Measurements from ENCODE around the gene SERP1.
"Not testable (repeated sequence)": the region's sequence is repeated elsewhere in the genome, so short reads cannot be mapped to it uniquely, and the experiment has no call there.

The SERP1 gene

DNA sequence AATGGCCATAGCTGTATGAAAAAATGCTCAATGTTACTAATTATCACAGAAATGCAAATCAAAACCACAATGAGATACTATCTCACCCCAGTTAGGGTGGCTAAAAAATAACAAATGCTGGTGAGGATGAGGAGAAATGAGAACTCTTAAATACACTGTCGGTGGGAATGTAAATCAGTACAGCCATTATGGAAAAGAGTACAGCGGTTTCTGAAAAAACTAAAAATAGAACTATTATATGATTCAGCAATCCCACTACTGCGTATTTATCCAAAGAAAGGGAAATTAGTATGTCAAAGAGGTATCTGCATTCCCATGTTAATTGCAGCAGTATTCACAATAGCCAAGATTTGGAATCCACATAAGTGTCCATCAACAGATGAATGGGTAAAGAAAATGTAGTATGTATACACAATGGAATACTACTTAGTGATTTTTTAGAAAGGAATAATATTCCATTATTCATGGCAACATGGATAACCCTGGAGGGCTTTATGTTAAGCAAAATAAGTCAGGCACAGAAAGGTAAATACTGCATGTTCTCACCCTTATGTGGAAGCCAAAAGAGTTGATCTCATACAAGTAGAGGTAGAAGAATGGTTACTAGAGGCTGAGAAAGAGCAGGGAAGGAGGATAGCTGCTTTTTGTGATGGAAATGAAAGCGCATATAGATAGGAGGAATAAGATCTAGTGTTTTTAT lies 35.0 kb downstream of the SERP1 start:
- no peak overlapping the region for H3K4me3 ChIP-seq (ENCODE audit: control insufficient read depth, low read depth, low read length)
- no peak for DNase-seq (ENCODE audit: low read depth)
- TF ChIP-seq CTCF (conservative IDR thresholded peaks at IDR 0.05; ENCODE audit: control insufficient read depth, insufficient read depth, low read depth, low read length) = no peak

- no peak for TF ChIP-seq CTCF (conservative IDR thresholded peaks at IDR 0.05; ENCODE audit: control insufficient read depth, insufficient read depth, low read depth, low read length)
- DNase-seq (ENCODE audit: low read depth) = no peak
- no peak overlapping the region for H3K4me3 ChIP-seq (ENCODE audit: control insufficient read depth, low read depth, low read length)
Observed at GRCh38 chr3:150509780-150510179, 36.5 kb downstream of the SERP1 start.

- TF ChIP-seq CTCF (conservative IDR thresholded peaks at IDR 0.05; ENCODE audit: control insufficient read depth, insufficient read depth, low read depth, low read length) = no peak
- no peak for DNase-seq (ENCODE audit: low read depth)
- H3K4me3 ChIP-seq (ENCODE audit: control insufficient read depth, low read depth, low read length) = no peak overlapping the region
Observed at GRCh38 chr3:150508401-150508800, 37.9 kb downstream of the SERP1 start.

DNA sequence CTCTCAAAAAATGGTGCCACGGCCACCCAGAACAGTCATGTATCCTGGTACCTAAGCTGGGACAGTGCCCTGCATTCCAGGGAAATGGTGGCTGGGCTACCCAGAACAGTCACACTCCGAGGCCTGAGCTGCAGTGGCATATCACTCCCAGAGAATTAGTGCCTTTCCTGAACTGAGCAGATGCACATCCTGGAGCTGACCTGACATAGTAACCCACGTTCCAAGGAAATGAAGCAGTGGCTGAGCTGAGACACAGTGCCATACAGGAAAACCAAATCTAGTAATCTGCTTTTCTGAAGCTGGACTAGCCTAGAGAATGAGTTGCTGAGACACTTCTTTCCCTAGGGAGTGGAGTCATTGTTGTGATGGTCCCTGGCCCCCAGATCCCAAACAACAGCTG lies 41.8 kb downstream of the SERP1 start:
- no peak for DNase-seq (ENCODE audit: low read depth)
- H3K4me3 ChIP-seq (ENCODE audit: control insufficient read depth, low read depth, low read length) = no peak overlapping the region
- no peak for TF ChIP-seq CTCF (conservative IDR thresholded peaks at IDR 0.05; ENCODE audit: control insufficient read depth, insufficient read depth, low read depth, low read length)

DNA sequence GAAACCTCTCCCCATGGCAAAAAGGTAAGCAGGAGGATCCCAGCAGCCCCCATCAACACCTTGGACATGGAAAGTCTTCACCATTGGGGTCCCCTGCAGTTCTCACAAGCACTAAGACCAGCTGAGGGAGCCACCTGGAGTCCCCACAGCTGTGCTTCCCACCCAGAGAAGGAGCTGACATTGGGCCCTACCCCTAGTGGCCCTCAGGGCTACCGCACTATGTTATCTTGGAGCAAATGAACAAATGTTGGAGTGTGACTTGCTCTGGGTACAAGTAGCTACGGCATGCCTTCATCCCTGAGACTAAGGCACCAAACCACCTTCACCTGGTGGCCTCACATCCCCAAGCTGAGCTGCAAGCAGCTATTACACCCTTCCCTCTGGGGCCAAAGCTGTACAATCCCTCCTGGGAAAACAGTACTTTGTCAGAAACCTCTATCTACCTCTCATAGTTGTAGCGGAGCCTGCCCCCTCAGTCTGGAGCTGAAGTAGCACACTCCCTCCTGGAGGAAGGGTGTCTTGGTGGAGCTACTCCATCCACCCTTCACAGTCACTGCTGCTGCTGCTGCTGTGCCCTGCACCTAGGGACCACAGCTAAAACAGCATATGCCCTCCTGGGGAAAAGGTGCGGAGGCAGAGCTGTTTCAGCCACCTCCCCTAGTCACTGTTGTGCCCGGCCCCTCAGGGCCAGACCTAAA lies 42.7 kb downstream of the SERP1 start:
- H3K4me3 ChIP-seq (ENCODE audit: control insufficient read depth, low read depth, low read length) = no peak overlapping the region
- TF ChIP-seq CTCF (conservative IDR thresholded peaks at IDR 0.05; ENCODE audit: control insufficient read depth, insufficient read depth, low read depth, low read length) = no peak
- no peak for DNase-seq (ENCODE audit: low read depth)

- not testable (repeated sequence) for H3K4me3 ChIP-seq (ENCODE audit: control insufficient read depth, low read depth, low read length); DNase-seq (ENCODE audit: low read depth)
Observed at GRCh38 chr3:150500960-150501359, 45.3 kb downstream of the SERP1 start.

GRCh38 chr3:150497956-150498355 lies 48.3 kb downstream of the SERP1 start:
- no peak overlapping the region for H3K4me3 ChIP-seq (ENCODE audit: control insufficient read depth, low read depth, low read length)
- TF ChIP-seq CTCF (conservative IDR thresholded peaks at IDR 0.05; ENCODE audit: control insufficient read depth, insufficient read depth, low read depth, low read length) = no peak
- DNase-seq (ENCODE audit: low read depth) = peak; percentile 65
